WI38 (cell line): ENCODE results near the gene PGPEP1.
"Not testable (repeated sequence)": the region's sequence is repeated elsewhere in the genome, so short reads cannot be mapped to it uniquely, and the experiment has no call there.

Source experiments
- H3K4me3 ChIP-seq: 2 replicates; pipeline ENCODE4 v1.5.1; 2011; ENCODE audit warnings: low read depth, mild to moderate bottlenecking, control low read depth, low read length
- CTCF ChIP-seq: IDR thresholded peaks from 2 replicates; pipeline ENCODE4 v1.5.1; 2012; ENCODE audit warnings: low read depth, mild to moderate bottlenecking, control low read depth, low read length

The PGPEP1 gene

GRCh38 chr19:18348171-18348570 lies 7.8 kb downstream of the PGPEP1 start:
- TF ChIP-seq CTCF, result no peak
- H3K4me3 ChIP-seq, result no peak overlapping the region

DNA sequence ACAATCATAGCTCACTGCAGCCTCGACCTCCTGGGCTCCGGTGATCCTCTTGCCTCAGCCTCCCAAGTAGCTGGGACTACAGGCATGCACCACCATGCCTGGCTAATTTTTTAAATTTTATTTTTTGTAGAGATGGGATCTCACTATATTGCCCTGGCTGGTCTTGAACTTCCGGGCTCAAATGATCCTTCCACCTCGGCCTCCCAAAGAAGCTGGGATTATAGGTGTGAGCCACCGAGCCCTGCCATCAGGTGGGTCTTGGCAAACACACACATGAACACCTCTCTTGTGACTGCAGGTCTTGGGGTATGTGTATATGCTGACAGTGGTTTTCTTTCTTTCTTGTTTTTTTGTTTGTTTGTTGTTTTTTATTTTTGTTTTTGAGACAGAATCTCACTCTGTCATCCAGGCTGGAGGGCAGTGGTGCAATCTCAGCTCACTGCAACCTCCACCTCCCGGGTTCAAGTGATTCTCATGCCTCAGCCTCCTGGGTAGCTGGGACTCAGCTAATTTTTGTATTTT lies 8.5 kb downstream of the PGPEP1 start:
- not testable (repeated sequence) for H3K4me3 ChIP-seq

DNA sequence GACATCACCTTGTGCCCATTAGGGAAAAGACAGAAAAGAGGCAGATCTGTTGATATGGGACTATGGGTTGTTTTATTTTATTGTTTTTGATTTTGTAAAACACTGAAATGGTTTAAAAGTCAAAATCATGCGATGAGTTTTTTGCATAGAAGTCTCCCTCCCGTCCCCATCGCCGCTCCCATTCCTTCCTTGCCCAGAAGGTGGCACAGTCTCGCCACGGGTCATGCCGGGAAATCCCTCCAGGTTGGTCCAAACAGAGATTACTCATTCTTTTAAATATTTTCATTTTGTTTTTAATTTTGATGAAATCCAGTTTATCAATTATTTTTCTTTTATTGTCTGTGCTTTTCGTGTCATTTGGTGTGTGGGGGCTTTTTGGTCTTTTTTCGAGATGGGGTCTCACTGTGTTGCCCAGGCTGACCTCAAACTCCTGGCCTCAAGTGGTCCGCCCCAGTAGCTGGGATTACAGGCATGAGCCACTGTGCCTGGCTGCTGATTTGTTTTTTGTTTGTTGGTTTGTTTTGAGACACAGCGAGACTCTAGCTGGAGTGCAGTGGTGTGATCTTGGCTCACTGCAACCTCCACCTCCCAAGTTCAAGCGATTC lies 9.2 kb downstream of the PGPEP1 start:
- H3K4me3 ChIP-seq, result no peak overlapping the region
- peak; percentile 86 for TF ChIP-seq CTCF

DNA sequence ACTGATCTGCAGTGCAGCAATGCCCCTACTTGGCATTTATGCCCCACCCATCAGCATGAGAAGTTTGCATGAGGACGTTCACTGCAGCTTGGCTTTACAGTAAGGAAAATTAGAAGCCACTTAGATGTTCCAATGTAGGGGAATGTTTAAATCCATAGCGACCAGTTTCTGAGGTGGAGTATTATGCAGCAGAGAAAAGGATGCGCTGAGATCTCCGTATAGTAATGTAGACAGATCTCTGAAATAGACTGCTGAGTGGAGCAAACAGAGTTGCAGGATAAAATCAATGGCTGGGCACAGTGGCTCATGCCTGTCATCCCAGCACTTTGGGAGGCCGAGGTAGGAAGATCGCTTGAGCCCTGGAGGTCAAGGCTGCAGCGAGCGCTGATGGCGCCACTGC lies 10.1 kb downstream of the PGPEP1 start:
- no peak for TF ChIP-seq CTCF
- H3K4me3 ChIP-seq, result no peak overlapping the region

GRCh38 chr19:18351544-18351943 lies 11.1 kb downstream of the PGPEP1 start:
- no peak overlapping the region for H3K4me3 ChIP-seq
- no peak for TF ChIP-seq CTCF

DNA sequence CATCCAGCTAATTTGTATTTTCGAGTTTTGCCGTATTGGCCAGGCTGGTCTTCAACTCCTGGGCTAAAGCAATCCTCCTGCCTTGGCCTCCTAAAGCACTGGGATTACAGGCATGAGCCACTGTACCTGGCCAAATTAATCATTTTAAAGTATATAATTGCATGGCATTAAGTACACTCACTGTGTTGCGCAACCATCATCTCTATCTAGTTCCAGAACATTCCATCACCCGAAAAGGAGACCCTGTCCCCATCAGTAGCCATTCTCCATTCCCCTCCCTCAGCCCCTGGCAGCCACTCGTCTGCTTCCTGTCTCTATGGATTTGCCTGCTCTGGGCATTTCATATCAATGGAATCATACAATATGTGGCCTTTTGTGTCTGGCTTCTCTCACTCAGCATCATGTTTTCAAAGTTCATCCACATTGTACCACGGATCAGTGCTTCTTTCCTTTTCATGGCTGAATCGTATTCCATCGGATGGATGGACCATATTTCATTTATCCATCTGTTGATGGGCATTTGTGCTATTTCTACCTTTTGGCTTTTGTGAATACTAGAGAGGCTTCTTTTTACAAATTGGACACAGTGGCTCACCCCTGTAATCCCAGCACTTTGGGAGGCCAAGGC lies 13.1 kb downstream of the PGPEP1 start:
- no peak overlapping the region for H3K4me3 ChIP-seq
- TF ChIP-seq CTCF, result no peak

- H3K4me3 ChIP-seq, result not testable (repeated sequence)
These were observed 14.3 kb downstream of the PGPEP1 start for GRCh38 chr19:18354743-18355142.

DNA sequence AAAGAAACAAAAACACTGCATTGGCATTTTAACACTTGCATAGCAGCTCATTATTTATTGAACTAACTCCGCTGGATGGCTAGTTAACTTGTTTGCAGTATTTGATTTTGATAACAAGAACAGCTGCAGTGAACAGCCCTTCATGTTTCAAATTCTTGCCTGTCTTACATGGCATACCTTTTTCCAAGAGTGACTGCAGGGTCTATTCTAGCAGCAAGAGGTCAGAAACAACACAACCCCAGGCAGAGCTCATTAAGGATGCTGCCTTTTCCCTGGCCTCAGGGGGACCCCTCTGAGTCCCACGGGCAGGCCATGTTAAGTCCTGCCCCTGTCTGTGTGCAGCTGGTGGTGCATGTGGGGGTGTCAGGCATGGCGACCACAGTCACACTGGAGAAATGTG lies 16.6 kb downstream of the PGPEP1 start:
- TF ChIP-seq CTCF, result no peak
- no peak overlapping the region for H3K4me3 ChIP-seq
